ENCODE measurements around the gene CNBD2.
"Not testable (repeated sequence)": the region's sequence is repeated elsewhere in the genome, so short reads cannot be mapped to it uniquely, and the experiment has no call there.

Gene CNBD2

GRCh38 chr20:36064658-36065426, 96.5 kb downstream of the CNBD2 start:
- Histone ChIP-seq H3K27ac (ENCODE audit: insufficient read depth in 1 of 2, low read depth in 1 of 2, low read length in 2 of 2, poor library complexity in 1 of 2, severe bottlenecking in 2 of 2) (peak overlapping the region in 1 of 2 experiments; percentile 54), H3K27me3 (replicated peaks in 2 of 5; ENCODE audit: control insufficient read depth in 4 of 5, insufficient read depth in 5 of 5, low read length in 4 of 5) (peaks cover 0 to 7% (median 0%) of the 10 kb centered on the region in 5 experiments), H3K36me3 (ENCODE audit: control insufficient read depth in 4 of 4, insufficient read depth in 4 of 4, low read length in 3 of 4) (no peaks in the 10 kb centered on the region), H3K4me3 (ENCODE audit: control insufficient read depth in 1 of 7, extremely low read depth in 1 of 7, insufficient read depth in 4 of 7, low read depth in 2 of 7, low read length in 6 of 7) (peak overlapping the region; percentile 67 to 92 (median 79)), H3K4me1 (ENCODE audit: control extremely low read depth in 1 of 4, control insufficient read depth in 4 of 4, insufficient read depth in 4 of 4, low read length in 3 of 4) (peaks cover 0 to 26% (median 23%) of the 10 kb centered on the region in 4 experiments), H3K9me3 (ENCODE audit: control extremely low read depth in 1 of 5, control insufficient read depth in 4 of 5, insufficient read depth in 2 of 5, low read depth in 1 of 5, low read length in 4 of 5) (peaks cover 0 to 3% (median 0%) of the 10 kb centered on the region in 5 experiments)
- 1% methylated on average over 58 of the region's 61 CpGs for WGBS (ENCODE audit: insufficient coverage)
- peak; percentile 79 to 85 (median 81) for DNase-seq
- ChIA-PET CTCF (interaction anchor here (0.8 kb wide), 2 partner anchors 8 to 72 kb away, joined by 3 read pairs; no protein-coding TSS in a partner anchor), POLR2A (interaction anchor here (0.6 to 1.8 kb wide), 4 partner anchors 9 to 106 kb away, joined by 3 to 6 read pairs (median 4); no protein-coding TSS in a partner anchor)

GRCh38 chr20:36065427-36065998, 97.1 kb downstream of the CNBD2 start:
- CTCF ChIA-PET: interaction anchor here (1.4 kb wide), 1 partner anchor 36 kb away, joined by 3 read pairs; no protein-coding TSS in a partner anchor
- H3K27ac ChIP-seq (ENCODE audit: insufficient read depth in 1 of 2, low read depth in 1 of 2, low read length in 2 of 2, poor library complexity in 1 of 2, severe bottlenecking in 2 of 2): no peak overlapping the region
- POLR2A ChIA-PET: interaction anchor here (0.6 to 1.8 kb wide), 4 partner anchors 10 to 105 kb away, joined by 3 to 6 read pairs (median 4); no protein-coding TSS in a partner anchor
- H3K4me1 ChIP-seq (ENCODE audit: control extremely low read depth in 1 of 4, control insufficient read depth in 4 of 4, insufficient read depth in 4 of 4, low read length in 3 of 4): peaks cover 0 to 26% (median 23%) of the 10 kb centered on the region in 4 experiments
- peaks cover 0 to 3% (median 0%) of the 10 kb centered on the region in 5 experiments for H3K9me3 ChIP-seq (ENCODE audit: control extremely low read depth in 1 of 5, control insufficient read depth in 4 of 5, insufficient read depth in 2 of 5, low read depth in 1 of 5, low read length in 4 of 5)
- 56% methylated on average over 22 of the region's 24 CpGs for WGBS (ENCODE audit: insufficient coverage)
- no peak for DNase-seq
- H3K36me3 ChIP-seq (ENCODE audit: control insufficient read depth in 4 of 4, insufficient read depth in 4 of 4, low read length in 3 of 4): no peaks in the 10 kb centered on the region
- H3K27me3 ChIP-seq (replicated peaks in 2 of 5; ENCODE audit: control insufficient read depth in 4 of 5, insufficient read depth in 5 of 5, low read length in 4 of 5): peaks cover 0 to 7% (median 1%) of the 10 kb centered on the region in 5 experiments
- H3K4me3 ChIP-seq (ENCODE audit: control insufficient read depth in 1 of 7, extremely low read depth in 1 of 7, insufficient read depth in 4 of 7, low read depth in 2 of 7, low read length in 6 of 7): peak overlapping the region; percentile 67 to 92 (median 79)

- CTCF ChIA-PET: interaction anchor here (1.3 to 1.6 kb wide), 3 partner anchors 10 to 111 kb away, joined by 3 to 4 read pairs (median 3); no protein-coding TSS in a partner anchor
- WGBS (ENCODE audit: insufficient coverage): 83% methylated on average over 1 of the region's 2 CpGs
Observed at GRCh38 chr20:36066777-36067176, 98.4 kb downstream of the CNBD2 start.

GRCh38 chr20:36068526-36068925, 100.1 kb downstream of the CNBD2 start:
- H3K27me3 ChIP-seq (replicated peaks in 2 of 5; ENCODE audit: control insufficient read depth in 4 of 5, insufficient read depth in 5 of 5, low read length in 4 of 5); H3K36me3 ChIP-seq (ENCODE audit: control insufficient read depth in 4 of 4, insufficient read depth in 4 of 4, low read length in 3 of 4); H3K27ac ChIP-seq (ENCODE audit: insufficient read depth in 1 of 2, low read depth in 1 of 2, low read length in 2 of 2, poor library complexity in 1 of 2, severe bottlenecking in 2 of 2); H3K9me3 ChIP-seq (ENCODE audit: control extremely low read depth in 1 of 5, control insufficient read depth in 4 of 5, insufficient read depth in 2 of 5, low read depth in 1 of 5, low read length in 4 of 5); CTCF ChIA-PET; POLR2A ChIA-PET; H3K4me3 ChIP-seq (ENCODE audit: control insufficient read depth in 1 of 7, extremely low read depth in 1 of 7, insufficient read depth in 4 of 7, low read depth in 2 of 7, low read length in 6 of 7); DNase-seq: not testable (repeated sequence)
- H3K4me1 ChIP-seq (ENCODE audit: control extremely low read depth in 1 of 4, control insufficient read depth in 4 of 4, insufficient read depth in 4 of 4, low read length in 3 of 4): peaks cover 0 to 26% (median 23%) of the 10 kb centered on the region in 4 experiments
- 100% methylated on average over 8 of the region's 11 CpGs for WGBS (ENCODE audit: insufficient coverage)

More at GRCh38 chr20:36066777-36067176, 98.4 kb downstream of the CNBD2 start:
- Histone ChIP-seq H3K4me3 (ENCODE audit: control insufficient read depth in 1 of 7, extremely low read depth in 1 of 7, insufficient read depth in 4 of 7, low read depth in 2 of 7, low read length in 6 of 7) (no peak overlapping the region), H3K27ac (ENCODE audit: insufficient read depth in 1 of 2, low read depth in 1 of 2, low read length in 2 of 2, poor library complexity in 1 of 2, severe bottlenecking in 2 of 2) (no peak overlapping the region), H3K9me3 (ENCODE audit: control extremely low read depth in 1 of 5, control insufficient read depth in 4 of 5, insufficient read depth in 2 of 5, low read depth in 1 of 5, low read length in 4 of 5) (peaks cover 0 to 1% (median 0%) of the 10 kb centered on the region in 5 experiments), H3K27me3 (replicated peaks in 2 of 5; ENCODE audit: control insufficient read depth in 4 of 5, insufficient read depth in 5 of 5, low read length in 4 of 5) (peaks cover 0 to 7% (median 3%) of the 10 kb centered on the region in 5 experiments), H3K36me3 (ENCODE audit: control insufficient read depth in 4 of 4, insufficient read depth in 4 of 4, low read length in 3 of 4) (no peaks in the 10 kb centered on the region), H3K4me1 (ENCODE audit: control extremely low read depth in 1 of 4, control insufficient read depth in 4 of 4, insufficient read depth in 4 of 4, low read length in 3 of 4) (peaks cover 0 to 26% (median 23%) of the 10 kb centered on the region in 4 experiments)
- DNase-seq: no peak
- POLR2A ChIA-PET: no interaction called here

DNA sequence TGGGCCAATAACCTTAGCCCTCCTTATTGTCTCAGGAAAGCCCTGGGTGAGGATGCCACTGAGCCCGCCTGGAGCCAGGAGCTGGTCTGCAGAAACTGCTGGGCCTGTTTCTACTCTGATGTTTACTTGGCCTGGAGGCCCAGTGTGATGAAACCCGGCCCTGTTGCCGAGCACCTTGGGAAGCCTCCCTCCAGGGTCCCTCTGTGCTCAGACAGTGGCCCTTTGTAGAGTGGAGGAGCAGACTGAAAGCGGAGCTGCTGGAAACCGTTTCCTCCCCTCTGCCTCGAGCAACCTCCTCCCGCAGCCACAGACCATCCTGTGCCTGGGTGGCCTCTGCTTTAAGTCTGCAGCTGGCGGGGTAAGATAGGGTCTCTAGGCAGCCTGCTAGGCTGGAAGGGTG, 102.1 kb downstream of the CNBD2 start:
- Histone ChIP-seq H3K9me3 (ENCODE audit: control extremely low read depth in 1 of 5, control insufficient read depth in 4 of 5, insufficient read depth in 2 of 5, low read depth in 1 of 5, low read length in 4 of 5) (no peaks in the 10 kb centered on the region), H3K27ac (ENCODE audit: insufficient read depth in 1 of 2, low read depth in 1 of 2, low read length in 2 of 2, poor library complexity in 1 of 2, severe bottlenecking in 2 of 2) (no peak overlapping the region), H3K27me3 (replicated peaks in 2 of 5; ENCODE audit: control insufficient read depth in 4 of 5, insufficient read depth in 5 of 5, low read length in 4 of 5) (peaks cover 0 to 8% (median 3%) of the 10 kb centered on the region in 5 experiments), H3K4me3 (ENCODE audit: control insufficient read depth in 1 of 7, extremely low read depth in 1 of 7, insufficient read depth in 4 of 7, low read depth in 2 of 7, low read length in 6 of 7) (no peak overlapping the region), H3K36me3 (ENCODE audit: control insufficient read depth in 4 of 4, insufficient read depth in 4 of 4, low read length in 3 of 4) (no peaks in the 10 kb centered on the region), H3K4me1 (ENCODE audit: control extremely low read depth in 1 of 4, control insufficient read depth in 4 of 4, insufficient read depth in 4 of 4, low read length in 3 of 4) (peaks cover 0 to 12% (median 9%) of the 10 kb centered on the region in 4 experiments)
- DNase-seq: no peak
- ChIA-PET POLR2A (no interaction called here), CTCF (interaction anchor here (0.7 to 1.3 kb wide), 3 partner anchors 61 to 80 kb away, joined by 3 read pairs; no protein-coding TSS in a partner anchor)
- WGBS (ENCODE audit: insufficient coverage): 91% methylated on average over 6 of the region's 8 CpGs

- peaks cover 0 to under 1% (median 0%) of the 10 kb centered on the region in 4 experiments for H3K4me1 ChIP-seq (ENCODE audit: control extremely low read depth in 1 of 4, control insufficient read depth in 4 of 4, insufficient read depth in 4 of 4, low read length in 3 of 4)
- peaks cover 0 to 8% (median 0%) of the 10 kb centered on the region in 5 experiments for H3K27me3 ChIP-seq (replicated peaks in 2 of 5; ENCODE audit: control insufficient read depth in 4 of 5, insufficient read depth in 5 of 5, low read length in 4 of 5)
- no peak overlapping the region for H3K4me3 ChIP-seq (ENCODE audit: control insufficient read depth in 1 of 7, extremely low read depth in 1 of 7, insufficient read depth in 4 of 7, low read depth in 2 of 7, low read length in 6 of 7)
- no peaks in the 10 kb centered on the region for H3K36me3 ChIP-seq (ENCODE audit: control insufficient read depth in 4 of 4, insufficient read depth in 4 of 4, low read length in 3 of 4)
- no peaks in the 10 kb centered on the region for H3K9me3 ChIP-seq (ENCODE audit: control extremely low read depth in 1 of 5, control insufficient read depth in 4 of 5, insufficient read depth in 2 of 5, low read depth in 1 of 5, low read length in 4 of 5)
- 30% methylated on average over 1 of the region's 2 CpGs for WGBS (ENCODE audit: insufficient coverage)
- no peak overlapping the region for H3K27ac ChIP-seq (ENCODE audit: insufficient read depth in 1 of 2, low read depth in 1 of 2, low read length in 2 of 2, poor library complexity in 1 of 2, severe bottlenecking in 2 of 2)
- no peak for DNase-seq
- ChIA-PET CTCF (interaction anchor here (0.9 to 1.6 kb wide), 4 partner anchors 31 to 82 kb away, joined by 3 to 6 read pairs (median 3); no protein-coding TSS in a partner anchor), POLR2A (no interaction called here)
Observed at GRCh38 chr20:36071848-36072247, 103.5 kb downstream of the CNBD2 start.
